ENCODE results near the gene CIPC. TPM values are rescaled to one million over a fixed set of nuclear protein-coding genes. Genes with fewer than 3 reads are reported as not detected.

Gene CIPC
- total RNA-seq, 3 donors from 2014 or later, result 9.0 to 10.2 (median 9.4) TPM

DNA sequence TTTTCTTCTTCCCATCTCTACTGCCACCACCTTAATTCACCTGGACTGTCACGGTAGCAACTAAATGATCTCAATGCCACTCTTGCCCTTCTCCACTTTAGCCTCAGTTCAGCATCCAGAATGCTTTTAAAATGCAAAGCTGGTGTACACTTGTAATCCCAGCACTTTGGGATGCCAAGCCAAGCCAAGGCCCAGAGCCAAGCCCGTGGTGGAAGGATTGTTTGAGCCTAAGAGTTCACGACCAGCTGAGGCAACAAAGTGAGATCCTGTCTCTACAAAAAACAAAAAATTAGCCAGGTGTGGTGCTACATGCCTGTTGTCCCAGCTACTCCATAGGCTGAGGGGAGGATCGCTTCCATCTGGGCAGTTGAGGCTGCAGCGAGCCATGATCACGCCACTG lies 5.9 kb downstream of the CIPC start:
- Mint-ChIP-seq H3K36me3 (ENCODE audit: insufficient read depth) (peaks cover 21% of the 10 kb centered on the region), H3K27me3 (ENCODE audit: low read depth) (no peaks in the 10 kb centered on the region), H3K4me3 (no peak overlapping the region), H3K9me3 (no peaks in the 10 kb centered on the region), H3K4me1 (ENCODE audit: low read depth) (peaks cover 12% of the 10 kb centered on the region)
- DNase-seq (no peak), ATAC-seq (no peak)

DNA sequence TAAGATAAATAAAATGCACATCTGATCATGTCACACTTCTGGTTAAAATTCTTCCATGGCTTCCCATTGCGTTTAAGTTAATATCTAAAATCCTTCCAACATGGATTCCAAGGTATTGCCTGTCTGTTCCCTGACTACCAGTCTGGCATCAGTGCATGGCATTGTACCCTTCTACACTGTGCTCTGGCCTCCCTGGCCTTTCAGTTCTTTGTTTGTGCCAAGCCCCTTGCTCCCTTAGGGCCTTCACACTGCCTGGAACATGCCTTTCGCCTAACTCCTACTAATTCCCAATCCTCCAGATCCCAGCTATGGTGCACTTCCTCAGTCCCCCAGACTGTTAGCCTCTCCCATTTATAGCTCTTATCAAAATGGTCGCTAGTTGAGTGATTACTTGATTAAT lies 6.3 kb downstream of the CIPC start:
- Mint-ChIP-seq H3K27me3 (ENCODE audit: low read depth) (no peaks in the 10 kb centered on the region), H3K9me3 (no peaks in the 10 kb centered on the region), H3K36me3 (ENCODE audit: insufficient read depth) (peaks cover 22% of the 10 kb centered on the region), H3K4me3 (no peak overlapping the region), H3K4me1 (ENCODE audit: low read depth) (peaks cover 8% of the 10 kb centered on the region)
- DNase-seq, result no peak
- no peak for ATAC-seq

DNA sequence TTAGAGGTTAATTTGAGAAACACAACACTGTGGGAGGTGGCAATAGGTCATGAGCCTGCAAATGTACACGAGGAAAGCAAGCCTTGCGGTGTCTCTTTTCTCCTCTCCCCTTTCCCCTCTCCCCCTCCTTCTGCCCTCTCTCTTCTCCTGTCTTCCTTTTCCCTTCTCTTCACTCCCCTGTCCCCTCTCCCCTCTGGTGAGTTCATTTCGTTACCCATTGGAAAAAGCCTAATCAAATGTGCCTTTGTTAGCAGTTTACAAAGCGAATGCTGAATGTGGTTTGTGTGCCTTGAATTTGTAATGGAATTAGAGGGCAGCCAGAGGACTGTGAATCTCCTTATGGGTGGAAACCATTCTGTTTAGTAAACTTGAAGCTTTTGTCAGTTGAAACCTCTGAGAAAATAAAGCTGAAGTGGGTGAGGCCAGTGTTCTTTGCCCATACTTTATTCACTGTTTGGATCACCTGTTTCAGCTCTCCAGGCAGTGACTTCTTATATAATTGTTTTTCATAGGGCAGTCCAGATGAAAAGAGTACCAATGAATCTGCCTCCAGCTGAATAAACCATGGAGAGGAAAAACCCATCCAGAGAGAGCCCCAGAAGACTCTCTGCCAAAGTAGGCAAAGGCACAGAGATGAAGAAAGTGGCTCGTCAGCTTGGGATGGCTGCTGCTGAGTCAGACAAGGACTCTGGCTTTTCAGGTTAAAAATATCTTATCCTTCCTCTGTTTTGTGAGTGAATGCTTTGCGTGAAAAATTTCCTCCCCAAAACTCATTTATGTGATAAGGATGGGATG lies 7.3 kb downstream of the CIPC start:
- DNase-seq (no peak), ATAC-seq (no peak)
- Mint-ChIP-seq H3K9me3 (no peaks in the 10 kb centered on the region), H3K36me3 (ENCODE audit: insufficient read depth) (peaks cover 24% of the 10 kb centered on the region), H3K27me3 (ENCODE audit: low read depth) (no peaks in the 10 kb centered on the region), H3K4me1 (ENCODE audit: low read depth) (peaks cover 2% of the 10 kb centered on the region), H3K4me3 (no peak overlapping the region)

DNA sequence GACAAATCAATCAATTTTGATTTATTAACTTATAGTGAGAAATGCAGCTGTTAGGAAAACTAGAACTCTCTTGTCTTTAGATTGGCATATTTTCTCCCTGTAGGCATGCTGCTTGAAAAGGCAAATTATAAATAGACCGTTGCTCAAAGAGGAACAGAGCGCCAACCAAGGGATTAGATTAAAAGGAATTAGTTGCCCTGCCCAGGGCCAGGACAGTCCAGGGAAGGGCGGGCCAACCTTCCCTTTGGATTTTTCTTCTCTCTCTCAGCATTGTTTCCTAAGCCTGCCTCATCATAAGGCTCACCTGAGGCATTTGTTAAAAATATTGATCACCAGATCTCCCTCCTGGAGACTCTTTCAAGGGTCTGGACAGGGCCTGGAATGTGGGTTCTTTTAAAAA lies 8.6 kb downstream of the CIPC start:
- H3K27me3 Mint-ChIP-seq (ENCODE audit: low read depth), result no peaks in the 10 kb centered on the region
- no peak overlapping the region for H3K4me3 Mint-ChIP-seq
- no peak for DNase-seq
- H3K9me3 Mint-ChIP-seq, result no peaks in the 10 kb centered on the region
- H3K4me1 Mint-ChIP-seq (ENCODE audit: low read depth), result peaks cover 2% of the 10 kb centered on the region
- H3K36me3 Mint-ChIP-seq (ENCODE audit: insufficient read depth), result peaks cover 31% of the 10 kb centered on the region
- ATAC-seq, result no peak

DNA sequence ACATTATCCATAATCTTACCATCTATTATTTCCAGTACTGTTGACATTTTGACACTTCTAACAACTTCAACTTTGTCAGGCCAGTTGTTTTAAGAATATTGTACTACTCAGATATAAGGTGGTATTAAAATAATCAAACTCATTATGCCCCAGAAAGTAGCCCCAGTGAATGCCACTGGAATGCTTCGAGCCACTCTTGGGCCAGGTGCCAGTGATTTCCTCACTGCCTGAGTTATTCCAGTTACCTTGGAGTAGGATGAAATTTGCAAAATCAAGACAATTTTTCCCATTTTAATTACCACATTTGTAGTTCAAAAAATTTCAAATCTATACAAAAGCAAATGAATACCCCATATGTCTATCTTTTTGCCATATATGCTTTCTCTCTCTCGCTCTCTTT lies 9.2 kb downstream of the CIPC start:
- H3K4me3 Mint-ChIP-seq, result no peak overlapping the region
- no peak for ATAC-seq
- peaks cover 2% of the 10 kb centered on the region for H3K4me1 Mint-ChIP-seq (ENCODE audit: low read depth)
- DNase-seq, result no peak
- H3K9me3 Mint-ChIP-seq, result no peaks in the 10 kb centered on the region
- peaks cover 31% of the 10 kb centered on the region for H3K36me3 Mint-ChIP-seq (ENCODE audit: insufficient read depth)
- H3K27me3 Mint-ChIP-seq (ENCODE audit: low read depth), result no peaks in the 10 kb centered on the region

DNA sequence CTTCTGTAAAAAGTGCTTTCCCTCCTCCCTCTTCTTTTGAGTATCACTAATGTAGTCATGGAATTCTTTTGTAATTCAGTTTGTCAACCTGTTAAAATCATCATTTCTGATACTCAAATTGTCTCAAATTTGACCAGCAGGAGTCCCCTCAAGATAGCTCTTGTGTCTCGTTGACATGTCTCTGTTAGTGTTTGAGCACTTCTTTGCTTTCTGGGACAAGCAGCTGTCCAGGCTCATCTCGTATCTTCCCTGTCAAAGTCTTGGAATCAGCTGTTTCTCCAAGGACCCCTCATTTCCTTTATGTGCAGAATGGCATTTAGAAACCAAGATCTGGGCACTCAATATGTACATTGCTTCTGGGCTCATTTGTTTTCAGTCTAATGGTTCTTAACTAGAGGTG lies 10.7 kb downstream of the CIPC start:
- H3K4me1 Mint-ChIP-seq (ENCODE audit: low read depth), result peaks cover 2% of the 10 kb centered on the region
- peaks cover 37% of the 10 kb centered on the region for H3K36me3 Mint-ChIP-seq (ENCODE audit: insufficient read depth)

DNA sequence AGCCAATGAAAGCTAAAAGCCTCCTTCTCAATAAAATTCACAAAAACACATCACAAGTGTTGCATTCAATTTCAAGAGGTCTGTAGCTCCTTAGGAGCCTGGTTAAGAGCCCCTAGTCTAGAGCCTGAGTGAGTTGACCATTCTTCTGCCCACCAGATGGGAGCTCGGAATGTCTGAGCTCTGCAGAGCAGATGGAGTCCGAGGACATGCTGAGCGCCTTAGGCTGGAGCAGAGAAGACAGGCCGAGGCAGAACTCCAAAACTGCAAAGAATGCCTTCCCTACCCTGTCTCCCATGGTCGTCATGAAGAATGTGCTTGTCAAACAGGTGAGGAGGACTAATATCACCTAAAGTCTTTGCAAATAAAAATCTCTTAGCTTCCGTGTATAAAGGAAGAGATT lies 11.6 kb downstream of the CIPC start:
- H3K36me3 Mint-ChIP-seq (ENCODE audit: insufficient read depth), result peaks cover 39% of the 10 kb centered on the region
- ATAC-seq, result no peak
- H3K4me3 Mint-ChIP-seq, result no peak overlapping the region
- no peaks in the 10 kb centered on the region for H3K27me3 Mint-ChIP-seq (ENCODE audit: low read depth)
- DNase-seq, result no peak
- no peaks in the 10 kb centered on the region for H3K4me1 Mint-ChIP-seq (ENCODE audit: low read depth)
- H3K9me3 Mint-ChIP-seq, result no peaks in the 10 kb centered on the region

More for the DNA sequence above, 10.7 kb downstream of the CIPC start:
- ATAC-seq, result no peak
- DNase-seq, result no peak
- Mint-ChIP-seq H3K4me3 (no peak overlapping the region), H3K9me3 (no peaks in the 10 kb centered on the region), H3K27me3 (ENCODE audit: low read depth) (no peaks in the 10 kb centered on the region)

DNA sequence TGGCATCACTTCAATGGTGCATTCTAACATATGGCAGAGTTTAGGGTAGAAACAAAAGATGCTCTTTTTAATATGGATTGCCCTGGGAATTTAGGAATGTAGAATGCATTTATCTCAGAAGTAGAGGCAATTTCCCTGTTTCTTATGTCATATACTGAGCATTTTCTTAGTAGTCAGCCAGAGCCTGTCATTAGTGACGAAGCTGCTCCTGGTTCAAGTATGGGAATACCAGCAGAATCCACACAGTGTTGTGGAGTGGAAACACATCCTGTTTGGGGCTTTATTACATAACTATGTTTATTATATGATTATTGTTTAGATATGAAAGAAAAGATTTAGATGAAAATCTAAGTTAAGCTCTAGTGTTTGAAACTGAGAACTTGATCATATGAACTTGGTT lies 12.2 kb downstream of the CIPC start:
- Mint-ChIP-seq H3K36me3 (ENCODE audit: insufficient read depth) (peaks cover 45% of the 10 kb centered on the region), H3K4me3 (no peak overlapping the region), H3K9me3 (no peaks in the 10 kb centered on the region), H3K4me1 (ENCODE audit: low read depth) (no peaks in the 10 kb centered on the region), H3K27me3 (ENCODE audit: low read depth) (no peaks in the 10 kb centered on the region)
- DNase-seq (no peak), ATAC-seq (no peak)

DNA sequence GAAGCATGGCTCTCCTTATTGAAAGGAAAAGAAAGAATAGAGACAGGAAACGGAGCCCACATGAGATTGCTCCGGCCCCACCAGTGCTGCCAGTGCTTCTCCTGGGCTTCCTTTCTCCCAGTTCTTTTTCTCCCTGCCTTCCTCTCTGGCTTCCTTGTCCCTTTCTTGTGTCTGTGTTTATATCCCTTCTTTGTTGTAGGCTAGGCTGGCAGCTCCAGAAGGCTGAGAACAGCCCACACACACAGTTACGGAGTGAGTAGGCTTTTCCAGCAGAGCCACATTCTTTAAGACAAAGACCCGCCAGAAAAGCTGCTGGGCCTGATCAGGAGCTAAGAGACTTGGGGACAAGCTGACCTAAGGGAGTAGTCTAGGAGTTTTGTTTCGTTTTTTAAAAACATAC lies 13.0 kb downstream of the CIPC start:
- Mint-ChIP-seq H3K9me3 (no peaks in the 10 kb centered on the region), H3K27me3 (ENCODE audit: low read depth) (no peaks in the 10 kb centered on the region), H3K4me3 (no peak overlapping the region), H3K4me1 (ENCODE audit: low read depth) (no peaks in the 10 kb centered on the region), H3K36me3 (ENCODE audit: insufficient read depth) (peaks cover 46% of the 10 kb centered on the region)
- ATAC-seq, result no peak
- DNase-seq, result no peak

DNA sequence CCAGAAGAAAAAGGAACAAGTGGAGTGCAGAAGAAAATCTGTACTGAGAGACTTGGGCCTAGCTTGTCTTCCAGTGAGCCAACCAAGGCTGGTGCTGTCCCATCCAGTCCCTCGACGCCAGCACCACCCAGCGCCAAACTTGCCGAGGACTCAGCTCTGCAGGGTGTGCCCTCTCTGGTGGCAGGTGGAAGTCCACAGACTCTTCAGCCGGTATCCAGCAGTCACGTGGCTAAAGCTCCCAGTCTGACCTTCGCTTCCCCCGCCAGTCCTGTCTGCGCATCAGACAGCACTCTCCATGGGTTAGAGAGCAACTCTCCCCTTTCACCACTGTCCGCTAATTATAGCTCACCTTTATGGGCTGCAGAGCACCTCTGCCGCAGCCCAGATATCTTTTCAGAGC lies 15.6 kb downstream of the CIPC start:
- DNase-seq, result no peak
- no peaks in the 10 kb centered on the region for H3K9me3 Mint-ChIP-seq
- no peak for ATAC-seq
- H3K27me3 Mint-ChIP-seq (ENCODE audit: low read depth), result no peaks in the 10 kb centered on the region
- H3K4me1 Mint-ChIP-seq (ENCODE audit: low read depth), result no peaks in the 10 kb centered on the region
- no peak overlapping the region for H3K4me3 Mint-ChIP-seq
- peaks cover 41% of the 10 kb centered on the region for H3K36me3 Mint-ChIP-seq (ENCODE audit: insufficient read depth)

DNA sequence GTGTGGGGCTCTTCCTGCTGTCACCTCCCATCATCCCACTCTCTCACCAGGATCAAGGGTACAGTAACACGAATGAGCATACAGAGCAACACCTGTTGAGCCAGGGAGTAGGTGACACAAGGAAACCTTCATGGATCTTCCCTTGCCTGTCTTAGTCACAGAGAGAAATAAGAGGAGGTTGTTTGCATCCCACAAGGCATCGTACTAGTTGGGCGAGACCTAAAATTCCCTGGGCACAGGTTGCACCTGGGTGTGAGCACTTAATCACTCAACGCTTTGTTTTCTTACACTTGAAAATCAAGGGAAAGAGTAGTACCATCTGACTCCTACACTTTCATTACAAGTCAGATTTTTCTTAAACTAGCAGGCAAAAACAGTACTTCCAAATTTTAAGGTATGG lies 16.6 kb downstream of the CIPC start:
- Mint-ChIP-seq H3K27me3 (ENCODE audit: low read depth) (no peaks in the 10 kb centered on the region), H3K9me3 (no peaks in the 10 kb centered on the region), H3K4me1 (ENCODE audit: low read depth) (no peaks in the 10 kb centered on the region), H3K36me3 (ENCODE audit: insufficient read depth) (peaks cover 37% of the 10 kb centered on the region), H3K4me3 (no peak overlapping the region)
- DNase-seq, result no peak
- no peak for ATAC-seq

DNA sequence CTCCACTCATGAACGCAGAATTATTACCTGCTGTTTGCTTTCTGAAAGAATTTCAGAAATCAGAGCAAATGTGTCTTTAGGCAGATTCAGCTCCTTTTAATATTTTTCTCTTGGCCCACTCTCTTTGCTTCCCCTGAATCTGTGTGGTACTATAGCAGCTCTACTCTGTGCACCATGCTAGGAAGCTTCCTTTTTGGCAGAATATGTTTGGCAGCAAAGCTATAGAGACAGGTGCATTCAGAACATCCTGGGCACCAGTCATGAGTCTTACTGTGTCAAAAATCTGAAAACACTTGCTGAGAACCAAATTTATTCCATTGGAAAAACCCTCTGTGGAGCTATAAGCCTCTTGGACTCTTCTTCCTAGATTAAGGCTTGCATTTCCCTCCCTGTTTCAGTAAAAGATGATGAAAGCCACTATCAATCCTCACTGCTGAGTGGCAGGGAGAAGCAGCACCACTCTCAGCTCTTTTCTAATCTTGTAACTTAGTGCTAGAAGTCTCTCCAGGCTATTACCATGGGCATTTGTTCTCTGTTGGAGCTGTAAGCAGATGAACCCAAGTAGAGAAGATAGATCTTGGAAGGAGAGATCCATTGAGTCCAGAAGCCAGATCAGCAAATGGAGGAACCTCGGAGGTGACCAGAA lies 18.2 kb downstream of the CIPC start:
- Mint-ChIP-seq H3K4me3 (no peak overlapping the region), H3K36me3 (ENCODE audit: insufficient read depth) (peaks cover 34% of the 10 kb centered on the region), H3K4me1 (ENCODE audit: low read depth) (peaks cover 11% of the 10 kb centered on the region), H3K27me3 (ENCODE audit: low read depth) (no peaks in the 10 kb centered on the region), H3K9me3 (no peaks in the 10 kb centered on the region)
- DNase-seq, result no peak
- no peak for ATAC-seq

DNA sequence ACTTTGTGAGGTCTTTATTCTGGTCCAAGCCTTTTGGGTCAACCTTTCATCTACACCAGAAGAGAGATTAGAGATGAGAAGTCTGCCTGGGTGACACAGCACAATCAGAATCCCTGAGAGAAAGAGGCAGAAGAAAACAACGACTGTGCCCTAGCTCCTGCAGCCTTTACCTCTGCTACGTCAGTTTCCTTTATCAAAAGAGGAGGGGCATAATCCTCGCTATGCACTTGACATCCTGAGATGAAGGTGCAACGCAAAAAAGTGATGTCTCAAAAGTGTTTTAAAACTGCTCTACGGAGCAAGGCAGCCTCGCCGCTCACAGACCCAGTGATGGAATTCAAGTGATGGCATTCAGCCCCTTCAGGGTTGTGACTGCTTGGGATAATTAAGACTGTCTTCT lies 21.8 kb downstream of the CIPC start:
- H3K4me1 Mint-ChIP-seq (ENCODE audit: low read depth), result peaks cover 30% of the 10 kb centered on the region
- ATAC-seq, result no peak
- H3K27me3 Mint-ChIP-seq (ENCODE audit: low read depth), result peaks cover 3% of the 10 kb centered on the region
- H3K36me3 Mint-ChIP-seq (ENCODE audit: insufficient read depth), result peaks cover 15% of the 10 kb centered on the region
- DNase-seq, result no peak
- no peaks in the 10 kb centered on the region for H3K9me3 Mint-ChIP-seq
- H3K4me3 Mint-ChIP-seq, result no peak overlapping the region

DNA sequence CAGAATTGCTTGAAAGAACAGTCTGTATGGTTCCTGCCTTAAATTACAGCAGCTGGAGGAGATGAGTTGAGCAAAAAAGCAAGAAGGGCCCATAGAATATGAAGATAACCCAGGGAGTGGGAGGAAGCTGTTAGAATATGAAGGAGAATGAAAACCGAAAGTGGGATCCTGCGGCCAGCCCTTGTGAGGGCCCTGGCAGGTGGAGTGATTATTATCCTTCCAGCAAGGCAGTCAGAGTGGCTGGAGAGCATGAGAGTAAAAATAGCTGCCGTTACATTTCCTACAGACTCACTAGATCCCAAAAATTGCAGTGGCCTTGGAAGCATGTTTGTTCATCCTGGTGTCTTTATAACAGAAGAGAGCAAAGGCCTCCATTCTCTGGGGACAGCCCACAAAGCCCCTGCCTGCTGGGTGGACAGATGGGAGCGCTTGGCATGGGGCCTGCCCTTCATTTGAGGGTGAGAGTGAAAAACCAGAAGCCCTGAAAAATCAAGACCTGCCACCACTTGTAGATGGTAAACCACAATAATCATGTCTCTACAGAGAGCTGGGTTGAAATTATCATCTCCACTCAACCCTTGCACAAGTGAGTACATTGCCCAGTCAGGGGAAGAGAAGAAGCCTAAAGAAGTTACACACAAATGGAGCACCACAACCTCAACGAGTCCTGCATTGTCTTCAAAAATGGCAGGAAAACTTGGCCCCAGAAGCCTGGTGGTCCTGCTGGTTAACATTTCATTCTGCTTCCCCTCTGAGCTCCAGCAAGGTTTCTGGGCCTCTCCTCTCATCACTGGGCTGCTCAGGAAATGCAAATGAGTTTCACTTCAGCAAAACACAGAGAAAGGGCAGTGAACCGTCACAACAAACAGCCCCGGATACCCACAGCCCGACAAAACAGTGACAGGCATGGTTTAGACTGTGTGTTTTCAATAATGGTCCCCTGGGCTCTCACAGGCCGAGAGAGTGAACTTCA lies 23.0 kb downstream of the CIPC start:
- Mint-ChIP-seq H3K4me3 (peak overlapping the region; percentile 16), H3K36me3 (ENCODE audit: insufficient read depth) (peaks cover 10% of the 10 kb centered on the region), H3K27me3 (ENCODE audit: low read depth) (peaks cover 12% of the 10 kb centered on the region), H3K4me1 (ENCODE audit: low read depth) (peaks cover 34% of the 10 kb centered on the region), H3K9me3 (no peaks in the 10 kb centered on the region)
- peak; percentile 47 to 61 for ATAC-seq
- no peak for DNase-seq

Measured in activated T-cell treated with anti-CD3 and anti-CD28 coated beads, Interleukin-2, amount 50 U/mL, for 4 hours (primary cell).